Pancreas (tissue), 10 donors: ENCODE measurements around the gene FEM1A. TPM values are rescaled to one million over a fixed set of nuclear protein-coding genes. Genes with fewer than 3 reads are reported as not detected.
A peak's percentile ranks its signal among the peaks of the same experiment; 100 is the strongest.

Experiments used
- ATAC-seq, 4 donors: fragments of 200-7000 bp; cut with Tn5 transposase; one replicate each; pipeline versions ENCODE4 v1.8.0 to v1.9.1; 2020; ENCODE audit warnings: mild to moderate bottlenecking in 4 of 4, moderate library complexity in 4 of 4
- DNase-seq, 6 donors: peaks; one replicate each; pipeline ENCODE4 v3.0.0-alpha.2; 2020
- FAIRE-seq: peaks from 2 replicates; lab custom pipeline; 2012; peaks lifted over from hg19 to GRCh38; lab: Jason Lieb, UNC
- H3K27ac ChIP-seq, 4 donors: fragments of 200-600 bp; sonication (generic); 1 replicate in 3 of 4; 2 replicates in 1 of 4; pipeline versions ENCODE4 v1.5.0 to v1.8.0; 2020
- H3K27me3 ChIP-seq, 4 donors: fragments of 200-600 bp; one replicate each; pipeline ENCODE4 v1.8.0; 2021
- H3K36me3 ChIP-seq, 3 donors: fragments of 200-600 bp; sonication (generic) in 1 of 3; one replicate each; pipeline versions ENCODE4 v1.5.0 to v1.8.0; 2020 to 2021
- H3K4me1 ChIP-seq, 3 donors: fragments of 200-600 bp; one replicate each; pipeline ENCODE4 v1.8.0; 2021
- H3K4me3 ChIP-seq, 4 donors: fragments of 200-600 bp; sonication (generic) in 2 of 4; one replicate each; pipeline versions ENCODE4 v1.5.0 to v1.8.0; 2020 to 2021
- H3K9me3 ChIP-seq, 4 donors: fragments of 200-600 bp; one replicate each; pipeline ENCODE4 v1.8.0; 2021
- WGBS, 2 donors: extraction: QIAGEN DNeasy Blood & Tissue Kit; methylation state at CpG; one replicate each; pipeline ENCODE4 v1.1.7; 2013; 5-methylcytosine and 5-hydroxymethylcytosine counted together
- intact Hi-C, 3 donors: fragments of 100-400 bp; cut with DNase I; formaldehyde crosslinking; loops; one replicate each; pipeline versions ENCODE4 v1.11.1 to v1.14.2; 2022
- polyA plus RNA-seq, 2 donors: library from polyadenylated mRNA; stranded (reverse); fragments of 200-250 nt; gene quantifications; one replicate each; pipeline ENCODE4 v1.2.3, GENCODE V29; 2013
- total RNA-seq, 6 donors: library from RNA; stranded (reverse); fragmentation: NEBNext Ultra II Directional in 4 of 6; extraction: Animal tissue kit (Norgen Biotek cat#: 25700) in 4 of 6; gene quantifications; one replicate each; pipeline versions ENCODE4 v1.2.1 to v1.2.4, GENCODE V29; 2021 to 2023
- TF ChIP-seq, protein P1 (sequence below), 4 donors: fragments of 200-600 bp; sonication (generic) in 3 of 4; IDR thresholded peaks; one replicate each; pipeline versions ENCODE4 v1.5.0 to v1.8.0; 2021; ENCODE audit warnings: antibody characterized with exemption in 4 of 4
- donor health status: healthy with polysubstance abuse.
- donor health status: DM: no; HTN: no; CAD: no; lungs with moderate emphysema.
- donor health status: DM: no; HTN: no; CAD: no.
- donor health status: control.
- donor health status: control.
- donor health status: Bipolar disorder and iron deficiency.
- donor health status: DM: yes; HTN: yes; CAD: no.
- donor health status: DM: no; HTN: no; CAD: no.
- donor health status: DM: no; HTN: no; CAD: no.
- donor health status: DM: yes; HTN: yes; CAD: no.

The FEM1A gene
- total and polyA plus RNA-seq, 8 donors: 3.3 to 9.2 (median 5.9) TPM

DNA sequence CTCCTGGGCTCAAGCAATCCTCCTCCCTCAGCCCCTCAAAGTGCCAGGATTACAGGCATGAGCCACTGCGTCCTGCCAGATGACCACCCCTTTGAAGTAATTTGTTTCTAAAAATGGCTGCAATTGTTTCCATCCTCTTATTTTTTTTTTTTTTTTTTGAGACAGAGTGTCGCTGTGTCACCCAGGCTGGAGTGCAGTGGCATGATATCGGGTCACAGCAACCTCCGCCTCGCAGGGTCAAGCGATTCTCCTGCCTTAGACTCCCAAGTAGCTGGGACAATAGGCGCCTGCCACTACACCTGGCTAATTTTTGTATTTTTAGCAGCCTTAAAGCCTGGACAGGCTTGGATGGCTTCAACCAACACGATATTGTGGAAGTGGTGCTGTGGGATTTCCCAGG, 45.5 kb upstream of the FEM1A start:
- FAIRE-seq (no peak), DNase-seq (no peak), ATAC-seq (no peak)
- H3K4me1 ChIP-seq: peaks cover 0 to 4% (median 0%) of the 10 kb centered on the region in 3 donors
- H3K27me3 ChIP-seq: no peaks in the 10 kb centered on the region
- H3K36me3 ChIP-seq: no peaks in the 10 kb centered on the region
- TF ChIP-seq, protein P1, sequence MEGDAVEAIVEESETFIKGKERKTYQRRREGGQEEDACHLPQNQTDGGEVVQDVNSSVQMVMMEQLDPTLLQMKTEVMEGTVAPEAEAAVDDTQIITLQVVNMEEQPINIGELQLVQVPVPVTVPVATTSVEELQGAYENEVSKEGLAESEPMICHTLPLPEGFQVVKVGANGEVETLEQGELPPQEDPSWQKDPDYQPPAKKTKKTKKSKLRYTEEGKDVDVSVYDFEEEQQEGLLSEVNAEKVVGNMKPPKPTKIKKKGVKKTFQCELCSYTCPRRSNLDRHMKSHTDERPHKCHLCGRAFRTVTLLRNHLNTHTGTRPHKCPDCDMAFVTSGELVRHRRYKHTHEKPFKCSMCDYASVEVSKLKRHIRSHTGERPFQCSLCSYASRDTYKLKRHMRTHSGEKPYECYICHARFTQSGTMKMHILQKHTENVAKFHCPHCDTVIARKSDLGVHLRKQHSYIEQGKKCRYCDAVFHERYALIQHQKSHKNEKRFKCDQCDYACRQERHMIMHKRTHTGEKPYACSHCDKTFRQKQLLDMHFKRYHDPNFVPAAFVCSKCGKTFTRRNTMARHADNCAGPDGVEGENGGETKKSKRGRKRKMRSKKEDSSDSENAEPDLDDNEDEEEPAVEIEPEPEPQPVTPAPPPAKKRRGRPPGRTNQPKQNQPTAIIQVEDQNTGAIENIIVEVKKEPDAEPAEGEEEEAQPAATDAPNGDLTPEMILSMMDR (IDR thresholded peaks at IDR 0.05): no peak
- no peak overlapping the region for H3K4me3 ChIP-seq
- 65 to 68% methylated on average over 8 of the region's 8 CpGs for WGBS, 2 donors
- no peaks in the 10 kb centered on the region for H3K9me3 ChIP-seq
- H3K27ac ChIP-seq: no peak overlapping the region
- intact Hi-C loops: no loop called here

DNA sequence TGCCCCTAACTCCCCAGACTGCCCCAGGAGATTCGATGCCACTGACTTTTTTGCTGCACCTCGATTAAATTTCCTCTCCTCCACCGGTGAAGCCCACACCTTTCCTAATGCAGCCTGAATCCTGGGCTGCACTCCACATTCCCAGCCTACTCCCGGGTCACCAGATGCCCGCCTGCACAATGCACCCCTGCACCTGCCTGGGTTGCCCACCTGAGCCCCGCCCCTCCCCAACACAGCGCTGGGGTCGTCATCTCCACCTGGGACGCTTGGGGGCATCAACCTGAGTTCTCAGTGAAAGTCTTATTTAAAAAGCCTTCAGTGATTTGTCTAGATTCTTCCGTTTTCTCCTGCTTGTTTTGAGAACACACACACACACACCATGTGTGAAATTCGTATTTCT, 43.3 kb upstream of the FEM1A start:
- intact Hi-C loops: no loop called here
- 27 to 37% methylated on average over 11 of the region's 11 CpGs for WGBS, 2 donors
- ATAC-seq (no peak), DNase-seq (no peak), FAIRE-seq (no peak)
- TF ChIP-seq, protein P1 (IDR thresholded peaks at IDR 0.05): no peak
- Histone ChIP-seq H3K27me3 (no peaks in the 10 kb centered on the region), H3K4me3 (no peak overlapping the region), H3K27ac (no peak overlapping the region), H3K36me3 (no peaks in the 10 kb centered on the region), H3K4me1 (peaks cover 0 to 4% (median 0%) of the 10 kb centered on the region in 3 donors), H3K9me3 (no peaks in the 10 kb centered on the region)

DNA sequence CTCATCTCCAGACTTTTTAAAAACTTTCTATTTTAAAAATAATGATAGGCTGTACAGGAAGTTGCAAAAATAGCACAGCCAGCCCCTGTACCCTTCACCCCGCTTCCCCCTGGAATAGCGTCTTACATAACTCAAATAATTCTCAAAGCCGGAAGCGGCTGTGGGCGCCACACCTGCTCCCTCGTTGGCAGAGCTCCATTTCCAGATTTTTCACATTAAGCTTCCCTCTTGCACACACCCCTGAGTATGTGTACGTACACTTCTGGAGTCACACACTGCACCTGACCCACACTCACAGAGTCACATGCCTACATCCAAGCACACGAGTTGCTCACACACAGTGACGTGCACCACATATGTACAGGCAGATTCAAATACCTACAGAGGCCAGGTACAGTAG, 42.9 kb upstream of the FEM1A start:
- Histone ChIP-seq H3K27me3 (no peaks in the 10 kb centered on the region), H3K36me3 (no peaks in the 10 kb centered on the region), H3K4me1 (peaks cover 0 to 4% (median 0%) of the 10 kb centered on the region in 3 donors), H3K4me3 (no peak overlapping the region), H3K9me3 (no peaks in the 10 kb centered on the region), H3K27ac (no peak overlapping the region)
- TF ChIP-seq, protein P1 (IDR thresholded peaks at IDR 0.05): no peak
- FAIRE-seq: no peak
- WGBS, 2 donors: 31 to 41% methylated on average over 9 of the region's 9 CpGs
- ATAC-seq: no peak
- intact Hi-C loops: no loop called here
- no peak for DNase-seq

DNA sequence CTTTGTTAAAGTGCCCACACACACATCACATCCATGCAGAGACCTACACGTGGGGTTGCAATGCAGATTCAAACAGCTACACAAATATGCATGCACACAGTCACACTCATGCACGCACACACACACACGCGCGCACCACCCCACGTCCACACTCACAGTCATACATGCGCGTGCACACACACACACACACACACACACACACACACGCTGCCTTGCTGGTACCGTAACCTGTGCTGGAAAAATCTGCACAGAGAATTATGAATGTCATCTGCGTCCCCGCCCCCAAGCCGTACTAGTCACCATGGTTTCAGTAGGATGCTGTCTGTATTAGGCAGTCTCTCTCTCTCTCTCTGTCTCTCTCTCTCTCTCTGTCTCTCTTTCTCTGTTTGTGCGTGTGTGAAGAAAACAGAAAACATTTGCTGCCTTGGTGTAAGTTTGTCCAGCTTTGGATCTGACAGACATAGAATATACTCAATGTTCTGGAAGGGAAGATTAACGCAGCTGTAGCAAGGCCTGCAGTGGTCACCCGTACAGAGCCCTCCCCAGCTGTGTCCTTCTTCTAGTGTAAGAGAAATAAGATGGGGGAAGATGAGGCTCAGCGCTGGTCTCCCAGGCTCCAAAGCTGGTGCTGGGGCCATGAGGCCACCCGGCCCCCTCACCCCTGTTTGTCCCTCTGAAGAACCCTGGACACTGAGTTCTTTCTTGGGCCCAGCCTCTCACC, 41.5 kb upstream of the FEM1A start:
- DNase-seq: no peak
- ATAC-seq: peak in 2 of 4 donors; percentile 21 to 48
- Histone ChIP-seq H3K27ac (no peak overlapping the region), H3K9me3 (no peaks in the 10 kb centered on the region), H3K4me1 (peaks cover 0 to 3% (median 0%) of the 10 kb centered on the region in 3 donors), H3K36me3 (no peaks in the 10 kb centered on the region), H3K4me3 (no peak overlapping the region), H3K27me3 (no peaks in the 10 kb centered on the region)
- no peak for FAIRE-seq
- intact Hi-C loops: no loop called here
- 70 to 77% methylated on average over 18 of the region's 18 CpGs for WGBS, 2 donors
- TF ChIP-seq, protein P1 (IDR thresholded peaks at IDR 0.05): no peak

DNA sequence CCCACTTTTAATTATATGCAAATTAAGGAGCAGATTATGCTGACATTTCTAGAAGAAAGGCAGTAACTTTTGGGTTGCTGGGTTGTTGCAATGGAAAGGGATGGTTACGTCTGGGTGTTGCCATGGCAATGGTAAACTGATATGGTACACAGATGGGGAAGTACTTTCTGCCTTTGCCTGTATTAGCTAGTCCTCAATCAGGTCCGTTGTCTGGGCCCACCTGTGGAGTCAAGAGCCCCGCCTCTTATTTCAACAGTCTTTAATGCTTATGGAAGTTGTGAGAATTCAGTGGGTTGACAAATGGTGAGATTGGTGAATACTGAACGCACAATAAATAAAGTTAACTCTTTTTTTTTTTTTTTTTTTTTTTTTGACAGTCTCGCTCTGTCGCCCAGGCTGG, 37.3 kb upstream of the FEM1A start:
- no peak overlapping the region for H3K27ac ChIP-seq
- no peak for FAIRE-seq
- WGBS, 2 donors: 69 to 84% methylated on average over 6 of the region's 6 CpGs

More for the DNA sequence above, 37.3 kb upstream of the FEM1A start:
- Histone ChIP-seq H3K9me3 (no peaks in the 10 kb centered on the region), H3K36me3 (no peaks in the 10 kb centered on the region), H3K27me3 (no peaks in the 10 kb centered on the region), H3K4me3 (no peak overlapping the region), H3K4me1 (no peaks in the 10 kb centered on the region)
- TF ChIP-seq, protein P1 (IDR thresholded peaks at IDR 0.05): no peak
- ATAC-seq (no peak), DNase-seq (no peak)
- intact Hi-C loops: no loop called here
